RWPE2 (cell line): Measurements from ENCODE around the gene MTFR1L.

Source experiments
- ATAC-seq: fragments of 200-7000 bp; cut with Tn5 transposase; 3 replicates; pipeline ENCODE4 v1.9.1; 2021; ENCODE audit warnings: low read depth
- DNase-seq: peaks from one replicate; pipeline ENCODE4 v3.0.0-alpha.2; 2020; ENCODE audit warnings: low spot score
- H3K27ac ChIP-seq: fragments of 450-650 bp; 2 replicates; pipeline ENCODE4 v1.5.1; 2017; ENCODE audit warnings: mild to moderate bottlenecking; ENCODE audit not compliant: poor library complexity, severe bottlenecking
- H3K27me3 ChIP-seq: fragments of 250-450 bp; sonication (Bioruptor Pico); 2 replicates; pipeline ENCODE4 v1.5.1; 2021; ENCODE audit warnings: mild to moderate bottlenecking, moderate library complexity; ENCODE audit not compliant: insufficient read depth, poor library complexity, severe bottlenecking
- H3K36me3 ChIP-seq: fragments of 250-450 bp; sonication (Bioruptor Pico); 2 replicates; pipeline ENCODE4 v1.5.1; 2020; ENCODE audit warnings: low read depth, mild to moderate bottlenecking, moderate library complexity
- H3K4me1 ChIP-seq: fragments of 250-450 bp; sonication (Bioruptor Pico); 2 replicates; pipeline ENCODE4 v1.5.1; 2021; ENCODE audit warnings: mild to moderate bottlenecking, moderate library complexity; ENCODE audit not compliant: insufficient read depth, poor library complexity, severe bottlenecking
- H3K4me3 ChIP-seq: fragments of 250-450 bp; sonication (Bioruptor Pico); 2 replicates; pipeline ENCODE4 v1.5.1; 2021; ENCODE audit warnings: mild to moderate bottlenecking, moderate library complexity; ENCODE audit not compliant: severe bottlenecking
- H3K9me3 ChIP-seq: fragments of 250-450 bp; sonication (Bioruptor Pico); 2 replicates; pipeline ENCODE4 v1.5.1; 2021; ENCODE audit warnings: mild to moderate bottlenecking, moderate library complexity; ENCODE audit not compliant: severe bottlenecking
- TF ChIP-seq, protein P1 (sequence below): fragments of 450-650 bp; IDR thresholded peaks from one replicate; pipeline ENCODE4 v1.5.1; 2017; ENCODE audit warnings: mild to moderate bottlenecking, moderate library complexity; ENCODE audit not compliant: poor library complexity, severe bottlenecking

The MTFR1L gene

DNA sequence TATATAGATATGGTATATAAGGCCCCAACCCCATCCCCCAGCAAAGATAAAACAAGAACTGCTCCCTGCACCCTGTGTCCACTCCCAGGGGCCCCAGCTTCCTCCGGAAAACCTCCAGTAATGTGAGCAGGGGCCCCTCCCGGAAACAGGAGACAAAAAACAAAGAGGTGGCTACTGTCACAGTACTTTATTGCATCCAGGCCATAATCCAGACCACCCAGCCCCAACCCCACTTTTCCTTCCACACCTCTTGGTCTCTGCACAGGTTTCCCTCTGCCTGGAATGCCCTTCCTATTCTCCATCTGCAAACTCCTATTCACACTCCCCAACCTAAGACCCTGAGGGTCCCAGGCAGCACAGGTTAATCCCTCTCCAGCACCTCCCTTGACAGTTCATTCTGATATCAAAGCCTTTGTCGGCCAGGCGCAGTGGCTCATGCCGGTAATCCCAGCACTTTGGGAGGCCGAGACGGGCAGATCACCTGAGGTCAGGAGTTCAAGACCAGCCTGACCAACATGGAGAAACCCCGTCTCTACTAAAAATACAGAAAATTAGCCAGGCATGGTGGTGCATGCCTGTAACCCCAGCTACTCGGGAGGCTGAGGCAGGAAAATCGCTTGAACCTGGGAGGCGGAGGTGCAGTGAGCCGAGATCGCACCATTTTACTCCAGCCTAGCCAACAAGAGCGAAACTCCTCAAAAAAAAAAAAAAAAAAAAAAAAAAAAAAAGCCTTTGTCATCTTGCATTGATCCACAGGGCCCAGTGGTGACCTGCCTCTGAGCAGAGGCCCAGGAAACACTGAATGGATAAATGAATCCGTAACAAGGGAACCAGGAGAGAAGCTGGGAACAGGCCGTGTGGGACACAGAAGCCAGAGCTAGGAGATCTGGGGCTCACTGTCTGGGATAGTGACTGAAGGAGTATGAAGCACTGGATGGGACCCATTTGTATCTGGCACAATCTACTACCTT lies 41.8 kb downstream of the MTFR1L start:
- Histone ChIP-seq H3K4me1 (peaks cover 14% of the 10 kb centered on the region), H3K36me3 (peaks cover 16% of the 10 kb centered on the region), H3K9me3 (peaks cover 1% of the 10 kb centered on the region), H3K27ac (peak overlapping the region; percentile 60), H3K27me3 (no peaks in the 10 kb centered on the region), H3K4me3 (no peak overlapping the region)
- TF ChIP-seq, protein P1, sequence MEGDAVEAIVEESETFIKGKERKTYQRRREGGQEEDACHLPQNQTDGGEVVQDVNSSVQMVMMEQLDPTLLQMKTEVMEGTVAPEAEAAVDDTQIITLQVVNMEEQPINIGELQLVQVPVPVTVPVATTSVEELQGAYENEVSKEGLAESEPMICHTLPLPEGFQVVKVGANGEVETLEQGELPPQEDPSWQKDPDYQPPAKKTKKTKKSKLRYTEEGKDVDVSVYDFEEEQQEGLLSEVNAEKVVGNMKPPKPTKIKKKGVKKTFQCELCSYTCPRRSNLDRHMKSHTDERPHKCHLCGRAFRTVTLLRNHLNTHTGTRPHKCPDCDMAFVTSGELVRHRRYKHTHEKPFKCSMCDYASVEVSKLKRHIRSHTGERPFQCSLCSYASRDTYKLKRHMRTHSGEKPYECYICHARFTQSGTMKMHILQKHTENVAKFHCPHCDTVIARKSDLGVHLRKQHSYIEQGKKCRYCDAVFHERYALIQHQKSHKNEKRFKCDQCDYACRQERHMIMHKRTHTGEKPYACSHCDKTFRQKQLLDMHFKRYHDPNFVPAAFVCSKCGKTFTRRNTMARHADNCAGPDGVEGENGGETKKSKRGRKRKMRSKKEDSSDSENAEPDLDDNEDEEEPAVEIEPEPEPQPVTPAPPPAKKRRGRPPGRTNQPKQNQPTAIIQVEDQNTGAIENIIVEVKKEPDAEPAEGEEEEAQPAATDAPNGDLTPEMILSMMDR, result no peak
- no peak for DNase-seq
- ATAC-seq, result no peak

DNA sequence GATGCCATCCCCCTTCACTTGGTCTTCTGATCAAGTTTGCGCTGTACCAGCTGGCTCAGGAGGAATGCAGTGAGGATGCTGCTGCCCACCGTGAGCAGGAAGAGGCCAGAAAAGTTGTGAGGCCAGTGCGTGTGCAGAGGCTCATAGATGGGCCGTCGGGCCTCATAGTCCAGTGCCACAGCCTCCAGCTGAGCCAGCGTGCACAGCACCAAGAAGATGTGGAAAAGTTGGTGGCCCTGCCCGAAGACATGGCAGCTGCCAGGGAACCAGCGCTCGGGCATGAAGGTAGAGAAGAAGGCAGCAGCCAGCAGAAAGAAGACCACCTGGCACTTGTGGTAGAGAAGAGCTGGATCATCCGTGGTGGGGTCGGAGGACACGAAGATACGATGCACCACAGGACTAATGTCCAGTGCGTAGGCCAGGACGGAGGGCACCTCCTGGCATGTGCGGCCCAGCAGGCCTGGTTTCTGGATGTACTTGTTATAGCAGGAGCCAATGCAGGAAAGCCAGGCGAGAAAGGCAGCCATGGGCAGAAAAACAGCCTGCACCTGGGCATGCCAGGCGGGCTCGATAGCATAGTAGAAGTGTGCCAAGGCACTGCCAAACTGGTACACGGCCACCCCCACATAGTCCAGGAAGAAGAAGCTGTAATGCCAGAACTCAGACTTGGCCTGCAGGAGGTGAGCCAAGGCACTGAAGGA lies 43.2 kb downstream of the MTFR1L start:
- Histone ChIP-seq H3K27me3 (no peaks in the 10 kb centered on the region), H3K9me3 (peaks cover 1% of the 10 kb centered on the region), H3K4me3 (no peak overlapping the region), H3K27ac (no peak overlapping the region), H3K4me1 (peaks cover 12% of the 10 kb centered on the region), H3K36me3 (peaks cover 23% of the 10 kb centered on the region)
- TF ChIP-seq, protein P1, result no peak
- ATAC-seq (no peak), DNase-seq (no peak)

DNA sequence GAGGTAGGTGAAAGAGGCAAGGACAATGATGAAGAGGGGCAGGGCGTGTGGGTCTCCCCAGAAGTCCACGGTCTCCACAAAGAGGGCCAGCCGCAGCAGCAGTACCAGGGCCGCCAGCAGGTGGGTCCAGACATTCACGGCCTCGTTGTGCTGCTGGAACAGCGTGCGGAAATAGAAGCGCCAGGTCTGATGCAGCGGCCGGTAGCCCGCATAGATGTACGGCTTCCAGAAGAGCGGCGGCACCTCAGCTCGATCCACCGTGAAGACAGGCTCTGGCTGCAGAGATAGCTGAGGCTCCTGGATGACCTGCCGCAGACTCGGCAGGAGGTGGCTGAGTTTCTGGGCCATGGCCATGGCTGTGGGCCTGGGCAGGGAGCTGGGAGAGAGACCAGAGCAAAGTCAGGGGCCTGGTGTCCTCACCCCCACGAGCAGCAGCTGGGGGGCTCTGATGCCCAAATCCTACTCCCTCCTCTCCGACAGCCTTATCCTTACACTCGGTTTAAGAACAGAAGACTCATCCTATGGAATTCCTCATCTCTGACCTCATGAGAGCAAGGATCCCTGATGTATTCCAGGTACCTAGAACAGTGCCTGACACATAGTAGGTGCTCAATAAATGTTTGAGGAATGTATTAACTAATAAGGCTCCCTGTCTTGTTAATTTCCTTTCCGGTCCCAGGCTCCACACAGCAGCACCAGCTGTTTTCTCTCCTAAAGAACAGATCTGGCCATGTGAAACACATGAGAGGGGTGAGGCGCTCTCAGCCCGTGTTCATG lies 43.9 kb downstream of the MTFR1L start:
- Histone ChIP-seq H3K4me1 (peaks cover 7% of the 10 kb centered on the region), H3K4me3 (no peak overlapping the region), H3K27me3 (no peaks in the 10 kb centered on the region), H3K9me3 (peaks cover 1% of the 10 kb centered on the region), H3K27ac (no peak overlapping the region), H3K36me3 (peaks cover 28% of the 10 kb centered on the region)
- no peak for ATAC-seq
- peak; percentile 45 for DNase-seq
- TF ChIP-seq, protein P1, result no peak

GRCh38 chr1:25864434-25864833 lies 44.7 kb downstream of the MTFR1L start:
- Histone ChIP-seq H3K36me3 (peaks cover 35% of the 10 kb centered on the region), H3K9me3 (peaks cover 1% of the 10 kb centered on the region), H3K27ac (no peak overlapping the region), H3K4me3 (no peak overlapping the region), H3K4me1 (peaks cover 7% of the 10 kb centered on the region), H3K27me3 (no peaks in the 10 kb centered on the region)
- ATAC-seq (no peak), DNase-seq (no peak)
- TF ChIP-seq, protein P1, result no peak
